Testis (tissue), 2 donors: Measurements from ENCODE around the gene EXOC4.

ENCODE experiments used
- POLR2A ChIP-seq: fragments of 450-650 bp; IDR thresholded peaks from one replicate; pipeline ENCODE4 v1.6.1; 2017; ENCODE audit warnings: antibody characterized with exemption, mild to moderate bottlenecking, moderate library complexity
- TF ChIP-seq, protein P1 (sequence below), 3 experiments: fragments of 450-650 bp in 2 of 3; fragments of 200-600 bp in 1 of 3; sonication (generic) in 1 of 3; IDR thresholded peaks; one replicate each; pipeline ENCODE4 v1.5.1; 2016 to 2019; ENCODE audit warnings: antibody characterized with exemption in 3 of 3, mild to moderate bottlenecking in 2 of 3, moderate library complexity in 1 of 3

DNA sequence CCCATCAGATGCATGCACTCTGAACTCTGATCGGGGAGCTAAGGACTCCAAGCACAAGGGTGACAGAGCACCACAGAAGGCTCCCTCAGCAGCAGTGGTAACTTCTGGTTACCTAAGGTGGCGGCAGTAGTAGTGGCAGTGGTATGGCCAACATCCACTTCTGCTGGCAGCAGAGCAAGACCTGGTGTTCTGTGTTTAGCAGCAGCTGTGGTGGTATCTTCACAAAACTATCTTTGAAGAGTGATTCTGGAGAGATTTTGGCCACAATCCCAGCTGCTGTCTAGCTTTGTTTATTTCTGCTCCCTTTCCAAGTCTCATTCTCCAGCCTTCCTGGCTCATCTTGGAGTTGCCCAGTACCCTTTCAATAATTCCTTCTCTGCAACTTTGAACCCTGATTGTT lies 771.9 kb downstream of the EXOC4 start:
- no peak for TF ChIP-seq POLR2A
- TF ChIP-seq, protein P1, sequence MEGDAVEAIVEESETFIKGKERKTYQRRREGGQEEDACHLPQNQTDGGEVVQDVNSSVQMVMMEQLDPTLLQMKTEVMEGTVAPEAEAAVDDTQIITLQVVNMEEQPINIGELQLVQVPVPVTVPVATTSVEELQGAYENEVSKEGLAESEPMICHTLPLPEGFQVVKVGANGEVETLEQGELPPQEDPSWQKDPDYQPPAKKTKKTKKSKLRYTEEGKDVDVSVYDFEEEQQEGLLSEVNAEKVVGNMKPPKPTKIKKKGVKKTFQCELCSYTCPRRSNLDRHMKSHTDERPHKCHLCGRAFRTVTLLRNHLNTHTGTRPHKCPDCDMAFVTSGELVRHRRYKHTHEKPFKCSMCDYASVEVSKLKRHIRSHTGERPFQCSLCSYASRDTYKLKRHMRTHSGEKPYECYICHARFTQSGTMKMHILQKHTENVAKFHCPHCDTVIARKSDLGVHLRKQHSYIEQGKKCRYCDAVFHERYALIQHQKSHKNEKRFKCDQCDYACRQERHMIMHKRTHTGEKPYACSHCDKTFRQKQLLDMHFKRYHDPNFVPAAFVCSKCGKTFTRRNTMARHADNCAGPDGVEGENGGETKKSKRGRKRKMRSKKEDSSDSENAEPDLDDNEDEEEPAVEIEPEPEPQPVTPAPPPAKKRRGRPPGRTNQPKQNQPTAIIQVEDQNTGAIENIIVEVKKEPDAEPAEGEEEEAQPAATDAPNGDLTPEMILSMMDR (IDR thresholded peaks at IDR 0.05), result no peak
